Activated CD8-positive, alpha-beta T cell treated with anti-CD3 and anti-CD28 coated beads for 36 hours (primary cell): ENCODE results near the gene CRYGC. TPM values are rescaled to one million over a fixed set of nuclear protein-coding genes. Genes with fewer than 3 reads are reported as not detected.

Experiments used
- ATAC-seq: fragments of 200-7000 bp; cut with Tn5 transposase; one replicate; pipeline ENCODE4 v1.10.0; 2021; ENCODE audit warnings: mild to moderate bottlenecking, moderate library complexity
- CTCF ChIA-PET: fragments of 350-600 bp; sonication (Branson Sonifier 250); formaldehyde crosslinking; loops from one replicate; lab custom pipeline; 2021; ENCODE audit warnings: antibody characterized with exemption; lab: Charles Lee
- POLR2A ChIA-PET: fragments of 350-600 bp; sonication (Branson Sonifier 250); formaldehyde crosslinking; loops from one replicate; lab custom pipeline; 2021; ENCODE audit warnings: antibody characterized with exemption; lab: Charles Lee
- DNase-seq: peaks from one replicate; pipeline ENCODE4 v3.0.0-alpha.2; 2020
- H3K27ac Mint-ChIP-seq: one replicate; pipeline ENCODE4 v1.8.0; 2021; ENCODE audit warnings: mild to moderate bottlenecking, mixed read lengths
- H3K27me3 Mint-ChIP-seq: one replicate; pipeline ENCODE4 v1.8.0; 2021; ENCODE audit warnings: mixed read lengths
- H3K36me3 Mint-ChIP-seq: one replicate; pipeline ENCODE4 v1.8.0; 2021; ENCODE audit warnings: low read depth, mixed read lengths
- H3K4me1 Mint-ChIP-seq: one replicate; pipeline ENCODE4 v1.8.0; 2021; ENCODE audit warnings: low read depth, mixed read lengths
- H3K4me3 Mint-ChIP-seq: one replicate; pipeline ENCODE4 v1.8.0; 2021; ENCODE audit warnings: mild to moderate bottlenecking, moderate library complexity, mixed read lengths
- H3K9me3 Mint-ChIP-seq: one replicate; pipeline ENCODE4 v1.8.0; 2021; ENCODE audit warnings: mixed read lengths
- intact Hi-C: fragments of 100-400 bp; cut with micrococcal nuclease; formaldehyde crosslinking; loops from one replicate; pipeline ENCODE4 v1.10.0; 2022
- total RNA-seq, 2 experiments: library from RNA; stranded (reverse); gene quantifications; one replicate each; pipeline ENCODE4 v1.2.3, GENCODE V29; 2021
- TF ChIP-seq, protein P1 (sequence below): fragments of 200-600 bp; IDR thresholded peaks from one replicate; pipeline ENCODE4 v1.8.0; 2022; ENCODE audit warnings: antibody characterized with exemption, mild to moderate bottlenecking

Gene CRYGC
- total RNA-seq, 2 experiments from 2014 or later, result not detected

DNA sequence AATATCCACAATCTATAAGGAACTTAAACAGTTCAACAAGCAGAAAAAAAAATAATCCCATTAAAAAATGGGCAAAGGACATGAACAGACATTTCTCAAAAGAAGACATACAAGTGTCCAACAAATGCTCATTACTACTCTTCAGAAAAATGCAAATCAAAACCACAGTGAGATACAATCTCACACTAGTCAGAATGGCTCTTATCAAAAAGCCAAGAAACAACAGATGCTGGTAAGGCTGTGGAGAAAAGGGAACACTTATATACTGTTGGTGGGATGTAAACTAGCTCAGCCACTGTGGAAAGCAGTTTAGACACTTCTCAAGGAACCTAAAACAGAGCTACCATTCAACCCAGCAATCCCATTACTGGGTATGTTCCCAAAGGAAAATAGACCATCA, 23.5 kb upstream of the CRYGC start:
- POLR2A ChIA-PET, result no interaction called here
- H3K4me3 Mint-ChIP-seq, result no peak overlapping the region
- H3K4me1 Mint-ChIP-seq, result no peaks in the 10 kb centered on the region
- ATAC-seq (no peak), DNase-seq (no peak)
- no peaks in the 10 kb centered on the region for H3K36me3 Mint-ChIP-seq
- peaks cover 7% of the 10 kb centered on the region for H3K9me3 Mint-ChIP-seq
- no peak overlapping the region for H3K27ac Mint-ChIP-seq
- peaks cover 2% of the 10 kb centered on the region for H3K27me3 Mint-ChIP-seq
- intact Hi-C loops, result no loop called here
- TF ChIP-seq, protein P1, sequence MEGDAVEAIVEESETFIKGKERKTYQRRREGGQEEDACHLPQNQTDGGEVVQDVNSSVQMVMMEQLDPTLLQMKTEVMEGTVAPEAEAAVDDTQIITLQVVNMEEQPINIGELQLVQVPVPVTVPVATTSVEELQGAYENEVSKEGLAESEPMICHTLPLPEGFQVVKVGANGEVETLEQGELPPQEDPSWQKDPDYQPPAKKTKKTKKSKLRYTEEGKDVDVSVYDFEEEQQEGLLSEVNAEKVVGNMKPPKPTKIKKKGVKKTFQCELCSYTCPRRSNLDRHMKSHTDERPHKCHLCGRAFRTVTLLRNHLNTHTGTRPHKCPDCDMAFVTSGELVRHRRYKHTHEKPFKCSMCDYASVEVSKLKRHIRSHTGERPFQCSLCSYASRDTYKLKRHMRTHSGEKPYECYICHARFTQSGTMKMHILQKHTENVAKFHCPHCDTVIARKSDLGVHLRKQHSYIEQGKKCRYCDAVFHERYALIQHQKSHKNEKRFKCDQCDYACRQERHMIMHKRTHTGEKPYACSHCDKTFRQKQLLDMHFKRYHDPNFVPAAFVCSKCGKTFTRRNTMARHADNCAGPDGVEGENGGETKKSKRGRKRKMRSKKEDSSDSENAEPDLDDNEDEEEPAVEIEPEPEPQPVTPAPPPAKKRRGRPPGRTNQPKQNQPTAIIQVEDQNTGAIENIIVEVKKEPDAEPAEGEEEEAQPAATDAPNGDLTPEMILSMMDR, result no peak
- CTCF ChIA-PET, result interaction anchor here (1.0 kb wide), 1 partner anchor 22 kb away, joined by 3 read pairs; no protein-coding TSS in a partner anchor

DNA sequence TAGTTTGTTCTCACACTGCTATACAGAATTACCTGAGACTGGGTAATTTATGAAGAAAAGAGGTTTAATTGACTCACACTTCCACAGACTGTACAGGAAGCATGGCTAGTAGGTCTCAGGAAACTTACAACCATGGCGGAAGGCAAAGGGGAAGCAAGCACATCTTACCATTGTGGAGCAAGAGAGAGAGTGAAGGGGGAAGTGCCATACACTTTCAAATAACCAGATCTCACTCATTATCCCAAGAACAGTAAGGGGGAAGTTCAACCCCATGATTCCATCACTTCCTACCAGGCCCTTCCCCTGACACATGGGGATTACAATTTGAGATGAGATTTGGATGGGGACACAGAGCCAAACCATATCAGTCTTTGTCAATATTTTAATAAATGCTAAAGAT, 21.3 kb upstream of the CRYGC start:
- H3K4me1 Mint-ChIP-seq, result no peaks in the 10 kb centered on the region
- peaks cover 2% of the 10 kb centered on the region for H3K27me3 Mint-ChIP-seq
- no peaks in the 10 kb centered on the region for H3K36me3 Mint-ChIP-seq
- no peak overlapping the region for H3K27ac Mint-ChIP-seq
- ChIA-PET CTCF (no interaction called here), POLR2A (no interaction called here)
- no peak overlapping the region for H3K4me3 Mint-ChIP-seq
- DNase-seq (no peak), ATAC-seq (no peak)
- TF ChIP-seq, protein P1, result no peak
- intact Hi-C loops, result no loop called here
- H3K9me3 Mint-ChIP-seq, result peaks cover 7% of the 10 kb centered on the region

- Mint-ChIP-seq H3K4me1 (no peaks in the 10 kb centered on the region), H3K4me3 (no peak overlapping the region), H3K36me3 (no peaks in the 10 kb centered on the region), H3K27ac (no peak overlapping the region), H3K9me3 (peaks cover 7% of the 10 kb centered on the region), H3K27me3 (peaks cover 2% of the 10 kb centered on the region)
- ChIA-PET POLR2A (interaction anchor here (0.6 kb wide), 1 partner anchor 458 kb away, joined by 3 read pairs; no protein-coding TSS in a partner anchor), CTCF (interaction anchor here (0.7 kb wide), 1 partner anchor 25 kb away, joined by 3 read pairs; no protein-coding TSS in a partner anchor)
- no peak for DNase-seq
- TF ChIP-seq, protein P1, result no peak
- no peak for ATAC-seq
- intact Hi-C loops, result no loop called here
Observed at GRCh38 chr2:208150094-208150493, 20.5 kb upstream of the CRYGC start.

DNA sequence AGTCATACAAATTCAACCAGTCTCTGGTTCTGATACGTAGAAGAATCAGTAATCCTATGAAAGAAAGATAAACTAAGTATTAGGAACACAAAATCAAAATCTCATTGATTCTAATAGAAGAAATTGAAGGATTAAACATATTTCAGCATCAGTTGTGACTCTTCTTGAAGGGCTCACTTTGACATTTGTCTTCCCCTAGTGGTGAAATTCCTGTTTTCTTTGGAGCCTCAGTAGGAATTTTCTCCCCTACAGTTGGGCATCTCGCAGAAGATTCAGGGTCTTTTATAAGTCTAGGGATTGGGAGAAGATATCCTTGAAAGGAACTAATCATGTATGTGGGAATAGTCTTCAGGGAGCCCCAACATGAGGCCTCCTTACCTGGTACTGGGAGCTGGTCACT, 19.2 kb upstream of the CRYGC start:
- H3K36me3 Mint-ChIP-seq, result no peaks in the 10 kb centered on the region
- ATAC-seq, result no peak
- POLR2A ChIA-PET, result no interaction called here

DNA sequence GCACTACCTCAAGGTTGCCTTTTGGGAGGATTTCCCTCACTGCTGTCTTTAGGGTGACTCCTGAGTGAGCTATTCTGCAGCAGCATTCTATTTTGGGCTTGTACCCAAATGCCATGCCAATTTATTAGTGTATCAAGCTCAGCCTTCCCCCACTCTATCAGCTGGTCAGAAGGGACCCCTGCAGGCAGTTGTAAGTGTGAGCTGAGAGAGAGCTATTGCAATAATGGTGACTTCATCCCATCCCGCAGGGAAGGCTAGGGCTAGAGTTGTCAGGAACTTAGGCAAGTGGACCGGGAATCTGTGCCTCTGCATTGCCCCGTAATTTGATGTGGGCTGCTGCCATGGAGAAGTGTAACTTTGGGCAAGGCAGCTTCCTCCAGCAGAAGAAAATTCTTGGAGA, 18.1 kb upstream of the CRYGC start:
- no peak overlapping the region for H3K4me3 Mint-ChIP-seq
- POLR2A ChIA-PET, result no interaction called here
- H3K27ac Mint-ChIP-seq, result no peak overlapping the region
- no peak for DNase-seq
- TF ChIP-seq, protein P1, result no peak
- no peaks in the 10 kb centered on the region for H3K36me3 Mint-ChIP-seq
- no peaks in the 10 kb centered on the region for H3K4me1 Mint-ChIP-seq
- CTCF ChIA-PET, result no interaction called here
- H3K9me3 Mint-ChIP-seq, result peaks cover 7% of the 10 kb centered on the region
- peaks cover 2% of the 10 kb centered on the region for H3K27me3 Mint-ChIP-seq
- intact Hi-C loops, result no loop called here
- ATAC-seq, result no peak

More for the DNA sequence above, 19.2 kb upstream of the CRYGC start:
- Mint-ChIP-seq H3K9me3 (peaks cover 7% of the 10 kb centered on the region), H3K27me3 (peaks cover 2% of the 10 kb centered on the region), H3K4me3 (no peak overlapping the region), H3K27ac (no peak overlapping the region), H3K4me1 (no peaks in the 10 kb centered on the region)
- TF ChIP-seq, protein P1, result no peak
- CTCF ChIA-PET, result no interaction called here
- intact Hi-C loops, result no loop called here
- no peak for DNase-seq
